ENCODE measurements around the gene TCEANC2. TPM values are rescaled to one million over a fixed set of nuclear protein-coding genes. Genes with fewer than 3 reads are reported as not detected.

TCEANC2 gene
- total and polyA plus RNA-seq, 2 of the 4 experiments (the other 2 are of a cell fraction) = 2.4 to 3.2 TPM

DNA sequence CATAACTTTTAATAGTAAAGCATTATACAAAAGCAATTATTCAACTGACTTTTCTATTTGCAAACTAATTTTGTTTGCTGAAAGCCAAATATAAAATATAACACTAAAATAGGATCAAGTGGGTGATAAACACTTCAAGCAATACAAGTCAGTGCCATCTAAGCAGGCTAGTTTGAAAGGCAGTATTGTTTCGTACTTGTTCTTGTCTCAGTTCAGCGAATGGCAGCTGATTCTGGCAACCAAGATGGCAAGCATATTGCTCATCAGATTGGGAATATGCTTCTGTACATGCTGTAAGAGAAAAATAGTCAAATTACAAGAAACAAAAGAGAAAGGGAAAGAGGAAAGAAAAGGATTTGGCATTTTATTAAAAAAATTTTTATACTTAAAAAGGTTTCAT, 7.9 kb upstream of the TCEANC2 start:
- ChIA-PET CTCF (no interaction called here), POLR2A (ENCODE audit: unreplicated experiment) (no interaction called here)
- ATAC-seq (ENCODE audit: low read depth) (no peak), DNase-seq (no peak)
- H3K36me3 ChIP-seq (ENCODE audit: control insufficient read depth, insufficient read depth, low read length) = peaks cover 2% of the 10 kb centered on the region; the same call in 1 of the 2 replicates
- no peaks in the 10 kb centered on the region for H3K27me3 ChIP-seq (ENCODE audit: control insufficient read depth, insufficient read depth, low read length)
- H4K8ac ChIP-seq (ENCODE audit: low read depth in 2 of 2, low read length in 2 of 2) = no peak overlapping the region
- H3K4me3 ChIP-seq (ENCODE audit: insufficient read depth, low read depth, low read length) = no peak overlapping the region
- H2BK120ac ChIP-seq (ENCODE audit: low read depth, low read length) = no peak overlapping the region
- no peak overlapping the region for H4K5ac ChIP-seq (ENCODE audit: low read depth, low read length)
- H3K14ac ChIP-seq (replicated peaks; ENCODE audit: low read depth, low read length) = no peak overlapping the region
- H2AK9ac ChIP-seq (replicated peaks; ENCODE audit: low read depth, low read length, poor library complexity) = no peak overlapping the region
- H2BK15ac ChIP-seq (ENCODE audit: low read depth, low read length) = no peak overlapping the region
- no peak overlapping the region for H2BK5ac ChIP-seq (ENCODE audit: low read depth, low read length, poor library complexity, severe bottlenecking)
- H3K23ac ChIP-seq (ENCODE audit: low read depth, low read length) = no peak overlapping the region
- no peak overlapping the region for H3K18ac ChIP-seq (ENCODE audit: low read depth, low read length)
- no peak overlapping the region for H3K56ac ChIP-seq (ENCODE audit: extremely low read depth, insufficient read depth, low read length)
- peaks cover 14% of the 10 kb centered on the region for H4K20me1 ChIP-seq (ENCODE audit: insufficient read depth, low read length)
- no peak overlapping the region for H3K9ac ChIP-seq (ENCODE audit: low read depth, low read length)
- H3K4ac ChIP-seq (ENCODE audit: low read depth, low read length) = no peak overlapping the region
- no peak overlapping the region for H3K4me2 ChIP-seq (ENCODE audit: low read depth, low read length)
- BruUV-seq (replicated peaks) = no TSS peak
- TF ChIP-seq SMC3 (IDR thresholded peaks at IDR 0.05; ENCODE audit: low read depth, low read length) (no peak), NFE2L2 (IDR thresholded peaks at IDR 0.05; ENCODE audit: low read depth, low read length) (no peak), BHLHE40 (IDR thresholded peaks at IDR 0.05; ENCODE audit: low read depth, low read length) (no peak), RFX5 (IDR thresholded peaks at IDR 0.05; ENCODE audit: low read depth, low read length) (no peak), RAD21 (IDR thresholded peaks at IDR 0.05; ENCODE audit: low read length) (no peak), POLR2A (IDR thresholded peaks at IDR 0.05; ENCODE audit: low read depth, low read length) (no peak), CHD1 (IDR thresholded peaks at IDR 0.05; ENCODE audit: low read depth, low read length) (no peak), MAZ (IDR thresholded peaks at IDR 0.05; ENCODE audit: borderline replicate concordance, low read depth, low read length) (no peak), FOS (IDR thresholded peaks at IDR 0.05; ENCODE audit: low read depth, low read length) (no peak), MAFK (IDR thresholded peaks at IDR 0.05; ENCODE audit: low read depth, low read length) (no peak), RCOR1 (IDR thresholded peaks at IDR 0.05; ENCODE audit: insufficient replicate concordance, low read length) (no peak), MXI1 (IDR thresholded peaks at IDR 0.05; ENCODE audit: borderline replicate concordance, low read depth, low read length) (no peak), CEBPB (IDR thresholded peaks at IDR 0.05; ENCODE audit: low read depth, low read length) (no peak)
- TF ChIP-seq, protein P1, sequence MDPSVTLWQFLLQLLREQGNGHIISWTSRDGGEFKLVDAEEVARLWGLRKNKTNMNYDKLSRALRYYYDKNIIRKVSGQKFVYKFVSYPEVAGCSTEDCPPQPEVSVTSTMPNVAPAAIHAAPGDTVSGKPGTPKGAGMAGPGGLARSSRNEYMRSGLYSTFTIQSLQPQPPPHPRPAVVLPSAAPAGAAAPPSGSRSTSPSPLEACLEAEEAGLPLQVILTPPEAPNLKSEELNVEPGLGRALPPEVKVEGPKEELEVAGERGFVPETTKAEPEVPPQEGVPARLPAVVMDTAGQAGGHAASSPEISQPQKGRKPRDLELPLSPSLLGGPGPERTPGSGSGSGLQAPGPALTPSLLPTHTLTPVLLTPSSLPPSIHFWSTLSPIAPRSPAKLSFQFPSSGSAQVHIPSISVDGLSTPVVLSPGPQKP (IDR thresholded peaks at IDR 0.05; ENCODE audit: borderline replicate concordance, low read depth, low read length) = no peak
- TF ChIP-seq, protein P2, sequence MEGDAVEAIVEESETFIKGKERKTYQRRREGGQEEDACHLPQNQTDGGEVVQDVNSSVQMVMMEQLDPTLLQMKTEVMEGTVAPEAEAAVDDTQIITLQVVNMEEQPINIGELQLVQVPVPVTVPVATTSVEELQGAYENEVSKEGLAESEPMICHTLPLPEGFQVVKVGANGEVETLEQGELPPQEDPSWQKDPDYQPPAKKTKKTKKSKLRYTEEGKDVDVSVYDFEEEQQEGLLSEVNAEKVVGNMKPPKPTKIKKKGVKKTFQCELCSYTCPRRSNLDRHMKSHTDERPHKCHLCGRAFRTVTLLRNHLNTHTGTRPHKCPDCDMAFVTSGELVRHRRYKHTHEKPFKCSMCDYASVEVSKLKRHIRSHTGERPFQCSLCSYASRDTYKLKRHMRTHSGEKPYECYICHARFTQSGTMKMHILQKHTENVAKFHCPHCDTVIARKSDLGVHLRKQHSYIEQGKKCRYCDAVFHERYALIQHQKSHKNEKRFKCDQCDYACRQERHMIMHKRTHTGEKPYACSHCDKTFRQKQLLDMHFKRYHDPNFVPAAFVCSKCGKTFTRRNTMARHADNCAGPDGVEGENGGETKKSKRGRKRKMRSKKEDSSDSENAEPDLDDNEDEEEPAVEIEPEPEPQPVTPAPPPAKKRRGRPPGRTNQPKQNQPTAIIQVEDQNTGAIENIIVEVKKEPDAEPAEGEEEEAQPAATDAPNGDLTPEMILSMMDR (conservative IDR thresholded peaks at IDR 0.05; ENCODE audit: low read depth, low read length) = no peak
- TF ChIP-seq, protein P3, sequence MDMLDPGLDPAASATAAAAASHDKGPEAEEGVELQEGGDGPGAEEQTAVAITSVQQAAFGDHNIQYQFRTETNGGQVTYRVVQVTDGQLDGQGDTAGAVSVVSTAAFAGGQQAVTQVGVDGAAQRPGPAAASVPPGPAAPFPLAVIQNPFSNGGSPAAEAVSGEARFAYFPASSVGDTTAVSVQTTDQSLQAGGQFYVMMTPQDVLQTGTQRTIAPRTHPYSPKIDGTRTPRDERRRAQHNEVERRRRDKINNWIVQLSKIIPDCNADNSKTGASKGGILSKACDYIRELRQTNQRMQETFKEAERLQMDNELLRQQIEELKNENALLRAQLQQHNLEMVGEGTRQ (IDR thresholded peaks at IDR 0.05; ENCODE audit: low read depth, low read length) = no peak
- H2AK5ac ChIP-seq (ENCODE audit: low read depth, low read length) = no peak overlapping the region
- H3K9me1 ChIP-seq (ENCODE audit: insufficient read depth, low read length) = peaks cover 4% of the 10 kb centered on the region
- dilution Hi-C loops (cut with HindIII; ENCODE audit: low sequenced_read_pairs, unreplicated experiment) (no loop called here), intact Hi-C loops (cut with micrococcal nuclease) (no loop called here), in situ Hi-C loops (cut with MboI; ENCODE audit: low sequenced_read_pairs) (no loop called here)
- no peak overlapping the region for H2AFZ ChIP-seq (replicated peaks; ENCODE audit: low read length, poor library complexity)
- no peaks in the 10 kb centered on the region for H3K9me3 ChIP-seq (ENCODE audit: control insufficient read depth, insufficient read depth, low read length)
- H3K79me1 ChIP-seq (ENCODE audit: low read depth in 1 of 2, low read length in 2 of 2) = peaks cover 5 to 36% of the 10 kb centered on the region in 2 experiments
- H2BK20ac ChIP-seq (ENCODE audit: low read depth, low read length) = no peak overlapping the region
- peaks cover 6% of the 10 kb centered on the region for H3K4me1 ChIP-seq (ENCODE audit: control insufficient read depth, insufficient read depth, low read length)
- H3K27ac ChIP-seq (ENCODE audit: insufficient read depth, low read length) = no peak overlapping the region
- no CpG with 5 or more reads among the region's 2 CpGs for WGBS, 2 experiments (ENCODE audit: extremely low coverage in 2 of 2, insufficient read length in 1 of 2)
- no peak overlapping the region for H4K91ac ChIP-seq (ENCODE audit: insufficient read depth, low read depth, low read length)
